ENCODE results near the gene TNS1.

- TF ChIP-seq RAD21 (IDR thresholded peaks at IDR 0.05; ENCODE audit: insufficient read depth, low read depth, low read length): no peak
- no peak for TF ChIP-seq CHD4 (IDR thresholded peaks at IDR 0.05)
- no peak for TF ChIP-seq POLR2A (IDR thresholded peaks at IDR 0.05; ENCODE audit: low read depth, low read length)
- TF ChIP-seq POLR2AphosphoS5 (IDR thresholded peaks at IDR 0.05; ENCODE audit: low read length): no peak
- no peak for TF ChIP-seq KDM1A (IDR thresholded peaks at IDR 0.05; ENCODE audit: borderline replicate concordance)
- no peak for TF ChIP-seq SMC3 (IDR thresholded peaks at IDR 0.05; ENCODE audit: borderline replicate concordance, low read length)
- TF ChIP-seq REST (IDR thresholded peaks at IDR 0.05; ENCODE audit: low read depth, low read length): no peak
- TF ChIP-seq ZBTB40 (IDR thresholded peaks at IDR 0.05; ENCODE audit: borderline replicate concordance): no peak
- no peak for TF ChIP-seq CTCF (IDR thresholded peaks at IDR 0.05 in 2 of 3, conservative IDR thresholded peaks at IDR 0.05 in 1 of 3; ENCODE audit: control insufficient read depth in 2 of 3, extremely low read depth in 1 of 3, insufficient read depth in 1 of 3, low read depth in 3 of 3, low read length in 3 of 3)
- no peak for TF ChIP-seq MYC (IDR thresholded peaks at IDR 0.05; ENCODE audit: insufficient read depth, insufficient read length, insufficient replicate concordance, low read length, severe bottlenecking)
- TF ChIP-seq TCF3 (IDR thresholded peaks at IDR 0.05; ENCODE audit: borderline replicate concordance, insufficient read depth, low read depth, low read length): no peak
- no peak for TF ChIP-seq RELA (IDR thresholded peaks at IDR 0.05; ENCODE audit: borderline replicate concordance, partially characterized antibody)
- TF ChIP-seq ZBTB4 (CRISPR knock-in tag; IDR thresholded peaks at IDR 0.05): no peak
Observed at GRCh38 chr2:217827430-217828201, 175.2 kb downstream of the TNS1 start.
